ENCODE data around the gene AKAP17A.

The AKAP17A gene

DNA sequence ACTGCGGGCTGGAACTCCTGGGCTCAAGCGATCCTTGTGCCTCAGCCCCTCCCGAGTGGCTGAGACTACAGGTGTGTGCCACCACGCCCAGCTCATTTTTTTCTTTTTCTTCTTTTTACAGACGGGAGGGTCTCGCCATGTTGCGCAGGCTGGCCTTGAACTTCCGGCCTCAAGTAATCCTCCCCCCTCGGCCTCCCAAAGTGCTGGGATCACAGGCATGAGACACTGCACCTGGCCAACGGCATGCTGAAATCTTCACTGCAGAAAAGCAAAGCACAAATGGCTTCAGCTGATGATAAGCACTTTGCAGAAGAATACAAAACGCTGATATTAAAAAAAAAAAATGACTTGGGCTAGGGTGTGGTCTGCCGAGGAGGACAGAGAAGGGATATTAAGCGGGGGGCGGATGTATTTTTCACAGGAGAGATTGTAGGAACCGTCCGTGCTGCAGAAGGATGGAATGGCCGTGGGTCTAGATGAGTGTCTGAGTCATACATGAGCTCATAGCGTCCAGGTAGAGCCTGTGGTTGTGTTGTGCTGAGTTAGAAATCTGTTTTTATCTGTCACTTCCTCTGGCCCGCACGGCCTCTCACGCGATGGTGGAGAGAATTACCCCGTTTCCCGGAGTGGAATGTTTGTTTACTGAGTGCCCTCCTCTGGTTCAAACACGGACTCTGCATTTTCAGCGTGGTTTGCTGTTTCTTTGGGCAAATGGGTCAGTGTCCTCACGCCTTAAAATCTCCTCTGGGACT is 8.5 kb upstream of the AKAP17A start:
- no peak for DNase-seq

DNA sequence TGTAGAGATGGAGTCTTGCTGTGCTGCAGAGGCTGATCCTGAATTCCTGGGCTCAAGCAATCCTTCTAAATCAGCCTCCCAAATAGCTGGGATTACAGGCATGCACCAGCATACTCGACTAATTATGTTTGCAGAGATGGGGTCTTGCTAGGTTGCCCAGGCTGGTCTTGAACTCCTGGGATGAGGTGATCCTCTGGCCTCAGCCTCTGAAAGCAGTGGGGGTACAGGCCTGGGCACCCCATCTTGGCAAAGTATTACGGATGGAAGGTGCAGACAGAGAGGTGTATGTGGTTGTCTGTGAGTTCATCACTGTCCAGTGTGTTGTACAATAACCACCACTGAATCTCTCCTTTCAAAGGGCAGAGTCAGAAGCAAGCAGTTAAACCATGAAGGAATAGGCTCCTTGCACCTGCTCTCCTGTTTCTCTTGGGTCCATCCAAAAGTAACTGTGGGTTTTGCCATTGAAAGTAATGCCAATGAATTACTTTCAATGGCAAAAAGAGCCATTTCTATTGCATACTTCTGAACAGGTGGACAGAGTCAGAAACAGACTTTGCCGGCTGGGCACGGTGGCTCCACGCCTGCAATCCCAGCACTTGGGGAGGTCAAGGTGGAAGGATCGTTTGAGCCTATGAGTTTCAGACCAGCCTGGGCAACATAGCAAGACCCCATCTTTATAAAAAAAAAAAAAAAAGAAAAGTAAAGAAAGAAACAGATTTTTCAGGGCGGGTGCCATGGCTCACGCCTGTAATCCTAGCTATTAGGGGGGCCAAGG is 7.0 kb upstream of the AKAP17A start:
- DNase-seq: no peak

DNA sequence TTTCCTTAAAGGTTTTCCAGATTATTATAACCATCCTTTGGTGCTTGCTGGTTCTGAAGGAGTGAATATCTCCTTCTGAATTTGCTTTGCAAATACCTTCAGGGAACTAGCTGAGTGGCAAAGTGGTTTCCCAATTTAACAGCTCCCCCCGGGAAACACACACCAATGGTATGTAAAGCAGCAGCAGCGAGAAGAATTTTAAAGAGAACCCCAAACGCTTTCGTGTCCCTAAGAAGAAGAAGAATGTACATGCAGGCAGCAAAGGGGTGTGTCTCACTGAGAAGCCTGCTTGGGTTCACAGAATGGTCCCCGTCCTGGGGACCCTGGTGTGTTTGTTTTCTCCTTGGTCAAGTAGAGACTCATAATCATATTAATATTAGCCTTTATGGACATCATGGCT is 4.2 kb upstream of the AKAP17A start:
- DNase-seq: no peak

DNA sequence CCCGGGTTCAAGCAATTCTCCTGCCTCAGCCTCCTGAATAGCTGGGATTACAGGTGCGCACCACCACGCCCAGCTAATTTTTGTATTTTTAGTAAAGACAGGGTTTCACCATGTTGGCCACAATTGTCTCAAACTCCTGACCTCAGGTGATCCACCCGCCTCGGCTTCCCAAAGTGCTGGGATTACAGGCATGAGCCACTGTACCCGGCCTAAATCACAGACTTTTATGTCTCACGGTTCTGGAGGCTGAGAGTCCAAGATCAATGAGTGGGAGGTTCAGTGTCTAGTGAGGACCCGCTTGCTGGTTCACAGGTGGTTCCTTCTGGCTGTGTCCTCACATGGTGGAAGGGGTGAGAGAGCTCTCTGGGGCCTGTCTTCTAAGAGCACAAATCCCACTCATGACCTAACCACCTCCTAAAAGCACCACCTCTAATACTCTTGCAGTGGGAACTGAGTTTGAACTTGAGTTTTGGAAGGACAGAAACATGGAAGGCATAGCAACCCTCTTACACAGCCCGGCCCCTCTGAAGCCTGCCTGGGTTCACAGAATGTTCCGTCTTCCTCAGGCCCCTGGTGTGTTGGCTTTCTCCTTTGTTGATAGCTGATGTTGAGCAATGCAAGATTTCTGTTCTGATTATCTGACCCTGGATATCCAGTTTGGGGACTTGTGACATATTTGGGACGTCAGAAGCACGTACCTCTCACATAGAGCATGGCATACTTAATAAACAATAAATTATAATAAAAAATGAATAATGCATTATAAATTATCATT is 1.9 kb upstream of the AKAP17A start:
- no peak for DNase-seq

DNA sequence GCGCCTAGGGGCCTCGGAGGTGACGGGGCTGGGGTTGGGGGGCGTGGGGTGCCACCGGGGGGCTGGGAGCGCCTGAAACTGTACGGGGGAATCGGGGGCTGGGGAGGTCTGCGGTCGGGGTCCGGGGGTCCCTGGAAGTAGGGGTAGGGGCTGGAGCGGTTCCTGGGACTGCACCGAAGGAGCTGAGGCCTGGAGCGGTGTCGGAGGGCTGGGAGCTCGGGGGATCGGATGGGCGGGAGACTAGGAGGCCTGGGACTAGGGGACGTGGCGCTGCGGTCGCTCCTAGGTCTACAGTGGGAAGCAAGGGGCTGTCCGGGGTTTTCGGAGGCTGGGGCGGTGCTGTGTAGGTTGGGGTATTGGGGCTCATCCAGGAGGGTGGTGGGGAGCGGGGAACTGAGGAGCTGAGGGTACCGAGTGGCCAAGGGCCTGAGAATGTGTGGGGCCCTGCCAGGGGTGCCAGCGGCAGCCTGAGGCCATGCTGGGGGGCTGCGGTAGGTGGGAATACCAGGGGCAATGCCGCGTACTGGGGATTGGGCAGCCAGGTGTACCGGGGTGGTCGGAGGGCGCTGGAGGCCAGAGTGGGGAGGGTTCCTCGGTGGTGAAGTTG is 562 bp downstream of the AKAP17A start:
- no peak for DNase-seq

DNA sequence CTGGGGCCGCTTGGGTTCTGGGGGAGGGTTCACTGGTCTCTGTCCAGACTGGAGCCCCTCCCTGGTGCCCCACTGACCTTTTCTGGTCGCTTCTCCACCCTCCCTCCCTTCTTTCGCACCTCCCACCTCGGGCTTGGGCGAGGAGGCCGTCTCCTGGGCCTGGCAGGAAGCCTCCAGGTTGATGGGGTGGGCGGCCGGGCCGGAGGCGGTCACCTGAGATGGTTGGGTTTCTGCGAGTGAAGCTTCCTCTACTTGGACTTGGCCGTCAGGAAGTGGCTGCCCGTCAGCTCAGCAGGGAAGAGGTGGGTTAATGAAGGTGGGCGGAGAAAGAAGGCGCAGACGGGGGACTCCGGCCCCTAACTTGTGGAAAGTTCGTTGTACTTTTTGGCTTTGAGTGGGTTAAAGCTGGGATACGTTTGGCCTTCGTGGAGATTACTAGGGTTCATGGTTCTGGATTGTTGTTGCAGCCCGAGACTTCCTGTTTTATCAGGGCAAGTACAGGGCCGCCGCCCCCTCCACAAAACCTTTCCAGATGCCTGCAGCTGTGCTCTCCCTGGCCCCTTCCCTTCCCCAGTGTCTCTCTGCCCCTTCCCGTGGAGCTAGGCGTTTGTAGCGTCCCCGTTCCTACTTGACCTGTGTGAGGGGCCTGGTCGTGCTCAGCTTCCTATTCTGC is 1.2 kb downstream of the AKAP17A start:
- DNase-seq: no peak

DNA sequence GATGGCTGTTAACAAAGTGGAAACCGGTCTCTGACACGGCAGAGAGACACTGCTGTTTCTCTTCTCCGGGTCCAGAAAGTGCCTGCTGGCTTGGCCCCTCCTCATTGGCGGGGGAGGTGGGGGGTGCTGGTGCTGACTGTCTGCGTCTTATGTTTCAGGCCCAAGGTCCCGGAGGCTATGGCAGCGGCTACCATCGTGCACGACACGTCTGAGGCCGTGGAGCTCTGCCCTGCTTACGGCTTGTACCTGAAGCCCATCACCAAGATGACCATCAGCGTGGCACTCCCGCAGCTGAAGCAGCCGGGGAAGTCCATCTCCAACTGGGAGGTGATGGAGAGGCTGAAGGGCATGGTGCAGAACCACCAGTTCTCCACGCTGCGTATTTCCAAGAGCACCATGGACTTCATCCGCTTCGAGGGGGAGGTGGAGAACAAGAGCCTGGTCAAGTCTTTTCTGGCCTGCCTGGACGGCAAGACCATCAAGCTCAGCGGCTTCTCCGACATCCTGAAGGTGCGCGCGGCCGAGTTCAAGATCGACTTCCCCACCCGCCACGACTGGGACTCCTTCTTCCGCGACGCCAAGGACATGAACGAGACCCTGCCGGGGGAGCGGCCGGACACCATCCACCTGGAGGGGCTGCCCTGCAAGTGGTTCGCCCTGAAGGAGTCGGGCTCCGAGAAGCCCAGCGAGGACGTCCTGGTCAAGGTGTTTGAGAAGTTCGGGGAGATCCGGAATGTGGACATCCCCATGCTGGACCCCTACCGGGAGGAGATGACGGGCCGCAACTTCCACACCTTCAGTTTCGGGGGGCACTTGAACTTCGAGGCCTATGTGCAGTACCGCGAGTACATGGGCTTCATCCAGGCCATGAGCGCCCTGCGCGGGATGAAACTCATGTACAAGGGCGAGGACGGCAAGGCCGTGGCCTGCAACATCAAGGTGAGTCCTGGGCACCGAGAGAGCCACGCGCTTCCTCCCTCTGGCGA is 2.2 kb downstream of the AKAP17A start:
- DNase-seq: no peak

DNA sequence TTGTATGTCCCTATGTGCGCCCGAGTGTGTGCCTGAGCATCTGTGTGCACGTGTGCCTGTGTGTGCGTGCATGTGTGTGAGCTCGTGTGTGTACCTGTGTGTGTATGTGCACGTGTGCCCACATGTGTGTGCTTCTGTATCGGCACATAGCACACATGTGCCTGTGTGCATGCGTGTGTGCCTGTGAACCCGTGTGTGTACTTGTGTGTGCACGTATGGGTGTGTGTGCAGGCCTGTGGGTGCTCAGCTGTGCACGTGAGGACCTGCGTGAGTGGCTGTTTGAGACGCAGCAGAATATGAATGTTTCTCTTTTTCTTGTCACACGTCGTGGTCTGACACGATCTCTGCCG is 4.3 kb downstream of the AKAP17A start:
- DNase-seq: no peak

DNA sequence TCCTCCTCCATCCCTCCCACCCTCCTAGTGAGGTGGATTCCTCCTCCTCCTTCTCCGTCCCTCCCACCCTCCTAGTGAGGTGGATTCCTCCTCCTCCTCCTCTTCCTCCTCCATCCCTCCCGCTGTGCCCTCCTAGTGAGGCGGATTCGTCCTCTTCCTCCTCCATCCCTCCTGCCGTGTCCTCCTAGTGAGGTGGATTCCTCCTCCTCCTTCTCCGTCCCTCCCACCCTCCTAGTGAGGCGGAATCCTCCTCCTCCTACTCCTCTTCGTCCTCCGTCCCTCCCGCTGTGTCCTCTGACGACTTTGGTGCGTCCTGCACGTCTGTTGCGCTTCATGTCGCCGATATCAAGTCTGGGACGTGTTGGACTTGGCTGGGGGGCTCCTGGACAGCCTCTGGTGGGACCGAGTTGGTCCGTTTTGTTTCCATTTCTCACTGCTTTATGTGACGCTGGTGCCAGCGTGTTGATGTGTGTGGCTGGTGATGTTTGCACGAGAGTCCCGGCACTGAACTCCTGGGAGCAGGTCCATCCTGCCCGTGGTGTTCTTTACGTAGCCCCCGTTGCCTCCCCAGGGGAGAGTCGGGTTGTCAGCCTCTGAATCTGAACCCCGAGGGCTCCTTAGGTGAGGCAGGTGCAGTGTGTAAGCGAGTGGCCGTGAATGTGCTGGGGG is 5.4 kb downstream of the AKAP17A start:
- DNase-seq: no peak

DNA sequence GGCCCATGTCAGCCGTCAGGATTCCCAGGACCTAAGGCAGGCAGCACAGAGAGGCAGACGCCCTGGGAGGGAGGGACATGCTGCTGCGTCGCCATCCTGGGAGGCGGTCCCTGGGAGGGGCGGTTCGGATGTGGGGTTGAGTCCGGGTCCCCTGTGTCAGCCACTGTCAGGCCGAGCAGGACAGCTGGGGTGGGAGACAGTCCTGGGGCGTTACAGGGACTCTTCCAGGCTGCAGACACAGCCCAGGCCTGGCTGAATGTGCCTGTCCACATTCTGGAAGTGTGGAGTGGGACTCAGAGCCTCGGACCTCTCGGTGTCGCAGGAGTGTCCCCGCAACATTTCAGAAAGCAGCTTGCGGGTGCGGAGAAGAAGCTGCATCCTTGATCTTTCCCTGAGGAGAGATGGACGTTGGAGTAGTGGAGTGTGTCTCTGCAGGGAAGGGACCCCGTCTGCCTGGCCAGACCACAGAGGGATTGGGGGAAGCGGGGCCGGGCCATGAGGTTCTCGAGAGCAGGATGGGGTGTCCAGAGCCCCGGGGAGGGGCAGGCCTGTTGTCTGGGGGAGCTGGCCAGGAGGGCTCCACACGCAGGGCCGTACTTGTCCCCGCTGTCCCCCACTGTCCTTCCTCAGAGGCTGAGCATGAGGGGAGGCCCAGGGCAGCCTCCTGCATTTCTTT is 6.1 kb downstream of the AKAP17A start:
- DNase-seq: no peak

DNA sequence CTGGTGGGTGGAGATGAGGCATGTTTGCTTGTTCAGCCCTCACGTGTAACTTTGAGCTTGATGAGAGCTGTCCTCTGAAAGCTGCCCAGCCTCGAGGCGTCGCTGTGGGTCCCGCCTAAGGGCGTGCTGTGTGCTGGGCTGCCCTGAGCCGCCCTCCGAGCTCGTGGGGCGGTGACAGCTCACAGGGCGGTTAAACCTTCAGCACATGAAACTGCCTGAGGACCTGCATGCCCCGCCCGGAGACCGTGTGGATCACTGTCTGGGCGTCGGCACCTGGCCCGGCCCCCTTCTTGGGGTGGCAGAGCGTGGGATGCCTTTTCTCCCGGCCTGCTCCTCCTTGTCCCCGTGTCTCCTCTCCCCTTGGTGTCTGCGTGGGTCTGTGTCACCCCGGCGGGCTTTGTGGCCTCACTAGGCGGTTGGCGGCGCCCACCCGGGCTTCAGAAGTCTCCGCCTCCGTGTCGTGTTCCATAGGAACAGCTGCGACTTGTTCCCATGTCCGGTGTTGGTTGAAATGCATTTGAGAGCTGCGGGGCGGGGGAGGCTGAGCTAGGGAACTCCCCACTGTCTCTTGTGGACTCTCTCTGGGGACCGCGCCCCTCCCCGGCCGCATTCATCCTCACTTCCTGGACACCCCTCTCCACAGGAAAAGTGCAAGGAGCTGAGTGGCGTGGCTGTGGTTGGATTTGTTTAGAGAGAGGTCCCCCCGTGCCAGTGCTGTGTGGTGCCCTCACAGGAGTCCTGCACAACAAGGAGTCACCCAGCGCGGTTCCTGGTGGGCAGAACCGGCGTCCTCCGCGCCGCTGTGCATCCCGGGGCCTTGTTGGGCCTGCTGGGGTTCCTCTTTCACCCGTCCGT is 6.8 kb downstream of the AKAP17A start:
- DNase-seq: no peak

DNA sequence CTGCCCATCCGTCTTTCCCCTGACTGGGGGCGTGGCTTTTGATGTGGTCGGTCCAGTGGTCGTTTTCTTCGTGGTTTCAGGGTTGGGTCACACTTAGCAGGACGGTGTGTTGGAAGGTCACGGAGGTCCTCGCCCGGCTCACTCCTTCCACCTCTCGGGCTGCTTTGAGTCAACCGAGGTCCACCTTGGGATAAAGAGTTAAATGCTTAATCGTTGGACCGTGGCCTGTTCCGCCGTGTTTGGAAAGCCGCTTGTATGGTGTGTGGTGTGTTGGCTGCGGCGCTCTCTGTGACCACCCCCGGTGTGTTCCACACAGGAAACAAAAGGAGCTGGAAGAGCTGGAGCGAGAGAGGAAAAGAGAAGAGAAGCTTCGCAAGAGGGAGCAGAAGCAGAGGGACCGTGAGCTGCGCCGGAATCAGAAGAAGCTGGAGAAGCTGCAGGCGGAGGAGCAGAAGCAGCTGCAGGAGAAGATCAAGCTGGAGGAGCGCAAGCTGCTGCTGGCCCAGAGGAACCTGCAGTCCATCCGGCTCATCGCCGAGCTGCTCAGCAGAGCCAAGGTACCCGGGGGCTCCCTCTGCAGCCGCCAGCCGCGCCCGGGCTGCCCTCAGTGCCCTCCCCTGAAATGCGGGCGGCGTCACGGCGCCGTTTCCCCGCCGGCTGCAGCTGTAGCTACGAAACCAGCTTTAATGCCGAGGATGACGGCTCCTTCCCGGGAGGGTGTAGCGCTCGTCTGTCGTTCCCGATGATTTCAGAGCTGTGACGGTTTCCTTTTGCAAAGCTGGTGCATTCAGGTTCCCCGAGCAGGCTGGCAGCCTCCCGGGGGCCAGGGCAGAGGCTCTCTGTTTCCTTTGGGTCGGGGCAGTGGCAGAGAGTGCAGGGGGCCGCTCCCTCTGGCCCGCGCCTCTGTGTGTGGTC is 7.7 kb downstream of the AKAP17A start:
- DNase-seq: no peak

DNA sequence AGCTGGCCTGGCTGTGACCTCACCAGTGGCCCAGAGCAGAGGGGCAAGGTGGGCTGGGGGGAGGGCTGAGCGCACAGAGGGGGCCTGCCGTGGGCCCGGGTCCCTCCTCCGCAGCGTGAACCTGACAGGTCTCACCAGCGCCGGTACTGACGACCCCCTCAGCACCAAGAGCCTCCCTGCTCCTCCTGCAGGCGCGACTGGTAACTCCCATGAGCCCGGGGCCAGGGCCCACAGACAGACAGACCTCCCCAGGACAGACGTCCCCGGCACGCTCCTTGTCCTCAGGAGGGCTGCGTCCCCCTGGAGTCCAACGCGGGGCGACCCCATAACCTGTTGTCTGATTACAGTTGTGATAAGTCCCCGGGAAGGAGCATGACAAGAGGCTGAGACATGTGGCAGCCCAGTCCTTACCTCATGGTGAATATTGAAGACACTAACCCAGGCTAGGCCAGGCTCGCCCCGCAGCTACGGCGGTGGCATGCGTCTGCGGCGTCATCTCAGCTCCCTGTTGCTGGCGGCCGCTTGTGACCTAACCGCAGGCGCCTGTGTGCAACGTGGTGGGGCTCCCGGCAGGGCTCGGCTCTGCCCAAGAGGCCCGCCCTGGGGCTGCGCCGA is 8.5 kb downstream of the AKAP17A start:
- DNase-seq: no peak

DNA sequence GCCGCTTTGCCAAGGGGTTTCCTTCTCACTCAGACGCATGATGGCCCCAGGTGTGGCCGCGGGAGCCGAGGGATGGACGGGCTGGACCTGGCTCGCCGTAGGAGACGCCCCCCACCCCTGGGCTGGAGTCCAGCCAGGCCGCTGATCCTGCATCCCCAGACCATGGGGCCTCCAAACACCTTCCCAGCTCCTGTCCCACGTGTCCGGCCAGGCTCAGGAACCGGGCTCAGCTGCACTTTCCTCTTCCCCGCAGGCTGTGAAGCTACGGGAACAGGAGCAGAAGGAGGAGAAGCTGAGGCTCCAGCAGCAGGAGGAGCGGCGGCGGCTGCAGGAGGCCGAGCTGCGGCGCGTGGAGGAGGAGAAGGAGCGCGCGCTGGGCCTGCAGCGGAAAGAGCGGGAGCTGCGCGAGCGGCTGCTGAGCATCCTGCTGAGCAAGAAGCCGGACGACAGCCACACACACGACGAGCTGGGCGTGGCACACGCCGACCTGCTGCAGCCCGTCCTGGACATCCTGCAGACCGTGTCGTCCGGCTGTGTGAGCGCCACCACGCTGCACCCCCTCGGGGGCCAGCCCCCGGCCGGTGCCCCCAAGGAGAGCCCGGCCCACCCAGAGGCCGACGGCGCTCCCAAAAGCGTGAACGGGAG is 9.1 kb downstream of the AKAP17A start:
- DNase-seq: no peak

DNA sequence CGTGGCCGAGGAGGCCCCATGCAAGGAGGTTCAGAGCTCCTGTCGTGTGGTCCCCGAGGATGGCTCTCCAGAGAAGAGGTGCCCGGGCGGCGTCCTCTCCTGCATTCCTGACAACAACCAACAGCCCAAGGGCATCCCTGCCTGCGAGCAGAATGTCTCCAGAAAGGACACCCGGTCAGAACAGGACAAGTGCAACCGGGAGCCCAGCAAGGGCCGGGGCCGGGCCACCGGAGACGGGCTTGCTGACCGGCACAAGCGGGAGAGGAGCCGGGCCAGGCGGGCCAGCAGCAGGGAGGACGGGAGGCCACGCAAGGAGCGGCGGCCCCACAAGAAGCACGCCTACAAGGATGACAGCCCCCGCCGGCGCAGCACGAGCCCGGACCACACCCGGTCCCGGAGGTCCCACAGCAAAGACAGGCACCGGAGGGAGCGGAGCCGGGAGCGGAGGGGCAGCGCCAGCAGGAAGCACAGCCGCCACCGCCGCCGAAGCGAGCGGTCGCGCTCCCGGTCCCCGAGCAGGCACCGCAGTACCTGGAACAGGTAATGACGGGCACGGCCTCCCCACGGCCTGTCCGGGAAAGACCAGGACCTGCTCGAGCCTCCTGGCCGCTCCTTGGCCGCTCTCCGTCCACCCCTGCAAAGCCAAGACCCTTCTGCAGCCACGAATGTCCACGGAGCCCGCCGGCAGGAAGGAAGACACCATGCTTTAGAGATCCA is 9.8 kb downstream of the AKAP17A start:
- DNase-seq: no peak

DNA sequence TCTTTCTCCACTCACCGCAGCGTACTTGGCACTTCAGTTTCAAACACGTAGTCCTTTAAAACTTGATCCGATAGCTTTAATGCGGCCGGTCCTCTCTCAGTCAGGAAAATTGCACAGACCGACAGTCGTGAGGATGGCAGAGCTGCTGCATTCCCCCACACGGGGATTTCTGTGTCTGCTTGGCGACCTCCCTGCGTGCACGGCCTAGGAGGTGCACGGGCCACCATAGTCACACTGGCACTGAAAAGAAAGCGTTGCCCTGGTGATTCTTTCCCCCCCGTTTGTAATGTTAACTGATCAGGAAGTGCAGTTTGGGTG is 10.3 kb downstream of the AKAP17A start:
- no peak for DNase-seq

DNA sequence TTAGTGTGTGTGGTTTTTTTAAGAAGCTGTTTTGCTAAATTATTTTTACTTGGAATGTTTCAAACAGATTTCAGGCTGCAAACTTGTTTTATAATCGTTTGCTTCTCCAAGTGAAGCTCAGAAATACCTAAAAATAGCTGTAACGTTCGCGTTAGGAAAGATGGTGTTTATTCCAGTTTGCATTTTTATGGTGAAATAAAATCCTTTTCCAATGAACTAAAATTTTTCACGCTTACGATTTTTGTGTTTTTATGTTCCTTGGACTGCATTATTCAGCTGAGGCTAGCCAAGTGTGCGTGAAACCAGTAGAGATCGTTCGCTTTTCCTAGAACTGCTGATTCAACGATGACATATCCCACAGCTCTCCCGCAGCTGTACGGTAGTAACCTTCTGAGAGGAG is 10.9 kb downstream of the AKAP17A start:
- DNase-seq: no peak
